OCI-LY7 (cell line): Measurements from ENCODE around the gene NPEPPS. TPM values are rescaled to one million over a fixed set of nuclear protein-coding genes. Genes with fewer than 3 reads are reported as not detected.
A peak's percentile ranks its signal among the peaks of the same experiment; 100 is the strongest.

ENCODE experiments used
- BruUV-seq: library from RNA; stranded (reverse); fragments of 400-500 nt; replicated peaks from 2 replicates; lab custom pipeline; 2021; lab: Mats Ljungman, UMichigan
- CTCF ChIA-PET: fragments of 300-600 bp; sonication (Branson Sonifier 250); formaldehyde crosslinking; loops from one replicate; lab custom pipeline; 2022; ENCODE audit warnings: antibody characterized with exemption; ENCODE audit not compliant: unreplicated experiment; lab: Charles Lee
- POLR2A ChIA-PET: fragments of 300-600 bp; sonication (Branson Sonifier 250); formaldehyde crosslinking; loops from one replicate; lab custom pipeline; 2022; ENCODE audit warnings: antibody characterized with exemption; lab: Charles Lee
- DNase-seq: peaks from one replicate; pipeline ENCODE4 v3.0.0-alpha.2; 2015; ENCODE audit warnings: low spot score
- H2AFZ ChIP-seq: fragments of 200-600 bp; sonication (generic), shearing (Covaris generic); 2 replicates; pipeline ENCODE4 v1.6.1; 2014; ENCODE audit warnings: mild to moderate bottlenecking, antibody characterized with exemption, low read length, moderate library complexity
- H3K27ac ChIP-seq: fragments of 200-600 bp; sonication (generic); 2 replicates; pipeline ENCODE4 v1.5.1; 2014; ENCODE audit warnings: mixed run types, low read depth, mild to moderate bottlenecking, moderate library complexity, low read length, inconsistent platforms; ENCODE audit not compliant: poor library complexity, severe bottlenecking
- H3K36me3 ChIP-seq: fragments of 200-600 bp; sonication (generic); 2 replicates; pipeline ENCODE4 v1.6.1; 2014; ENCODE audit warnings: mild to moderate bottlenecking, antibody characterized with exemption, low read length, moderate library complexity, mixed read lengths; ENCODE audit not compliant: insufficient read depth
- H3K4me1 ChIP-seq: fragments of 200-600 bp; sonication (generic); 2 replicates; pipeline ENCODE4 v1.5.1; 2014; ENCODE audit warnings: mild to moderate bottlenecking, low read length; ENCODE audit not compliant: insufficient read depth, poor library complexity, severe bottlenecking
- H3K4me2 ChIP-seq: fragments of 200-600 bp; sonication (generic); 2 replicates; pipeline ENCODE4 v1.6.1; 2014; ENCODE audit warnings: mild to moderate bottlenecking, low read length
- H3K4me3 ChIP-seq: fragments of 200-600 bp; sonication (generic); 2 replicates; pipeline ENCODE4 v1.5.1; 2014; ENCODE audit warnings: mild to moderate bottlenecking, low read depth, low read length; ENCODE audit not compliant: poor library complexity, severe bottlenecking
- H3K79me2 ChIP-seq: fragments of 200-600 bp; sonication (generic); 2 replicates; pipeline ENCODE4 v1.6.1; 2016; ENCODE audit warnings: low read depth, mild to moderate bottlenecking, low read length, moderate library complexity, mixed read lengths; ENCODE audit not compliant: insufficient read depth
- H3K9me2 ChIP-seq: fragments of 200-600 bp; sonication (generic); 2 replicates; pipeline ENCODE4 v1.6.1; 2016; ENCODE audit warnings: mild to moderate bottlenecking, low read length, mixed read lengths; ENCODE audit not compliant: insufficient read depth
- H3K9me3 ChIP-seq: fragments of 200-600 bp; sonication (generic); 2 replicates; pipeline ENCODE4 v1.6.1; 2014; ENCODE audit warnings: mild to moderate bottlenecking, mixed run types, low read length, mixed read lengths
- H4K20me1 ChIP-seq: fragments of 200-600 bp; sonication (generic); 2 replicates; pipeline ENCODE4 v1.6.1; 2014; ENCODE audit warnings: mild to moderate bottlenecking, antibody characterized with exemption, low read length, moderate library complexity, mixed read lengths; ENCODE audit not compliant: insufficient read depth
- EZH2phosphoT487 ChIP-seq: fragments of 200-600 bp; sonication (generic); IDR thresholded peaks from 2 replicates; pipeline ENCODE4 v1.6.1; 2018; ENCODE audit warnings: low read depth, borderline replicate concordance, mild to moderate bottlenecking, mixed run types, antibody characterized with exemption, low read length, moderate library complexity, mixed read lengths
- intact Hi-C: fragments of 100-400 bp; cut with micrococcal nuclease; formaldehyde crosslinking; loops from one replicate; pipeline ENCODE4 v1.10.0; 2022; ENCODE audit not compliant: unreplicated experiment
- total RNA-seq, 2 experiments: library from RNA; depleted of rRNA in 1 of 2; stranded (reverse); fragments of >200 nt in 1 of 2; shearing (Covaris generic) in 1 of 2; gene quantifications; 2 replicates each; pipeline ENCODE4 v1.2.3, GENCODE V29; 2014 to 2022
- TF ChIP-seq, protein P1 (sequence below): fragments of 200-600 bp; sonication (generic); conservative IDR thresholded peaks from 2 replicates; pipeline ENCODE4 v1.5.1; 2014; ENCODE audit warnings: mild to moderate bottlenecking, antibody characterized with exemption, low read length, moderate library complexity, mixed read lengths

NPEPPS gene
- total RNA-seq, 2 experiments from 2014 or later: 46.8 to 111 TPM

DNA sequence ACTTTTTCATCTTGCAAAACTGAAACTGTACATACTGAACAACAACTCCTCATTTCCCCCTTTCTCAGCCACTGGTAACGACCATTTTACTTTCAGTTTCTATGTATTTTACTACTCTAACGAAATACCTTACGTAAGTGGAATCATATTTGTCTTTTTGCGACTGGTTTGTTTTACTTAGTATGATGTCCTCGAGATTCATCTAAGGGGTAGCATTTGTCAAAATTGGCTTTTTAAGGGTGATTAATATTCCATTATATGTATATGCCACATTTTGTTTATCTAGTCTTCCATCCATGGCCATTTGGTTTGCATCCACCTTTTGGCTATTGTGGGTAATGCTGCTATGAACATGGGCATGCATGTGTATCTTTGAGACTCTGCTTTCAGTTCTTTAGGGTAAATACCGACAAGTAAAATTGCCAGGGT, 129.2 kb downstream of the NPEPPS start:
- H3K4me2 ChIP-seq: peak overlapping the region; percentile 63

DNA sequence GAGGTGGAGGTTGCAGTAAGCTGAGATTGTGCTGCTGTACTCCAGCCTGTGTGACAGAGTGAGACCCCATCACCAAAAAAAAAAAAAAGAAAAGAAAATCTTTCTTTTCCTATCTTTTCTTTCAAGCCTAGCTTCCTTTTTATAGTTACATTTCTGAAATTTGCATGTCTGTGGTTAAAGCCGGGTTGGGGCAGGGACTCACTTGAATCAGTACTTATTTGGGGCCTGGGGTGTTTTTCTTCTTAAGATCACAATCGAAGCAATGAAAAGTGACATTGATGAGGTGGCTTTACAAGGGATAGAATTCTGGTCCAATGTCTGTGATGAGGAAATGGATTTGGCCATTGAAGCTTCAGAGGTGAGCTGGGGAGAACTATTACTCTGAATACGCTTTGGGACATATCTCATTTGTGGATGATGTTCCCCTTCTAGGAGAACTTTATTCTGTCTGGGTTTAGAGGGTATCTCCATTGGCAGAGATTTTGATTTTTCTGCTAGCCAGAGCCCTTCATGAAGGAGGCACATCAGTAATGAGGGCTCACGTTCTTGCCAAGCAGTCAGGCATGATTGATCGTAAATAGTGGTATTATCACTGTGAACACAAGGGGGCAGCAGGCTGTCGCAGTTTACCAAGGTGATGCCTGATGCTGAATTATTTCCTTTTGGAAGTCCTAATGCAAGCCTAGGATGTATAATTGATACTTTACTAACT, 133.2 kb downstream of the NPEPPS start:
- H3K79me2 ChIP-seq: peaks cover 53% of the 10 kb centered on the region; the same call in 1 of the 2 replicates
- H4K20me1 ChIP-seq: peaks cover 48% of the 10 kb centered on the region
- DNase-seq: peak; percentile 77
- POLR2A ChIA-PET: interaction anchor here (0.8 to 1.8 kb wide), 5 partner anchors 10 to 24 kb away, joined by 3 to 8 read pairs (median 7); no protein-coding TSS in a partner anchor
- H3K27ac ChIP-seq: peak overlapping the region; percentile 75
- H3K36me3 ChIP-seq: peaks cover 94% of the 10 kb centered on the region
- H3K4me2 ChIP-seq: peak overlapping the region; percentile 65
- H3K4me3 ChIP-seq: peak overlapping the region; percentile 29
- intact Hi-C loops: loop anchor here (1.0 kb wide), 1 partner anchor 78 kb away; no protein-coding TSS in a partner anchor
- H2AFZ ChIP-seq: no peak overlapping the region
- no peak for TF ChIP-seq EZH2phosphoT487
- TF ChIP-seq, protein P1, sequence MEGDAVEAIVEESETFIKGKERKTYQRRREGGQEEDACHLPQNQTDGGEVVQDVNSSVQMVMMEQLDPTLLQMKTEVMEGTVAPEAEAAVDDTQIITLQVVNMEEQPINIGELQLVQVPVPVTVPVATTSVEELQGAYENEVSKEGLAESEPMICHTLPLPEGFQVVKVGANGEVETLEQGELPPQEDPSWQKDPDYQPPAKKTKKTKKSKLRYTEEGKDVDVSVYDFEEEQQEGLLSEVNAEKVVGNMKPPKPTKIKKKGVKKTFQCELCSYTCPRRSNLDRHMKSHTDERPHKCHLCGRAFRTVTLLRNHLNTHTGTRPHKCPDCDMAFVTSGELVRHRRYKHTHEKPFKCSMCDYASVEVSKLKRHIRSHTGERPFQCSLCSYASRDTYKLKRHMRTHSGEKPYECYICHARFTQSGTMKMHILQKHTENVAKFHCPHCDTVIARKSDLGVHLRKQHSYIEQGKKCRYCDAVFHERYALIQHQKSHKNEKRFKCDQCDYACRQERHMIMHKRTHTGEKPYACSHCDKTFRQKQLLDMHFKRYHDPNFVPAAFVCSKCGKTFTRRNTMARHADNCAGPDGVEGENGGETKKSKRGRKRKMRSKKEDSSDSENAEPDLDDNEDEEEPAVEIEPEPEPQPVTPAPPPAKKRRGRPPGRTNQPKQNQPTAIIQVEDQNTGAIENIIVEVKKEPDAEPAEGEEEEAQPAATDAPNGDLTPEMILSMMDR: peak; percentile 97
- CTCF ChIA-PET: interaction anchor here (0.8 to 0.9 kb wide), 2 partner anchors 13 to 29 kb away, joined by 3 read pairs; no protein-coding TSS in a partner anchor
- H3K9me2 ChIP-seq: no peaks in the 10 kb centered on the region
- no TSS peak for BruUV-seq
- H3K9me3 ChIP-seq: no peaks in the 10 kb centered on the region
- H3K4me1 ChIP-seq: peaks cover 42% of the 10 kb centered on the region

More for the DNA sequence above, 129.2 kb downstream of the NPEPPS start:
- peaks cover 49% of the 10 kb centered on the region for H4K20me1 ChIP-seq
- peaks cover 98% of the 10 kb centered on the region for H3K36me3 ChIP-seq
- intact Hi-C loops: no loop called here
- H3K4me3 ChIP-seq: peak overlapping the region; percentile 40
- POLR2A ChIA-PET: interaction anchor here (2.3 kb wide), 1 partner anchor 10 kb away, joined by 10 read pairs; the partner anchor contains the start of gene KPNB1
- peak overlapping the region; percentile 70 for H3K27ac ChIP-seq
- H3K9me2 ChIP-seq: no peaks in the 10 kb centered on the region
- peak; percentile 65 for DNase-seq
- CTCF ChIA-PET: no interaction called here
- BruUV-seq: no TSS peak
- peaks cover 67% of the 10 kb centered on the region for H3K79me2 ChIP-seq
- no peaks in the 10 kb centered on the region for H3K9me3 ChIP-seq
- peaks cover 62% of the 10 kb centered on the region for H3K4me1 ChIP-seq
- H2AFZ ChIP-seq: no peak overlapping the region
- no peak for TF ChIP-seq EZH2phosphoT487
- TF ChIP-seq, protein P1: 0 out of 2 replicates have a peak, but pooled peaks have one; percentile 27

DNA sequence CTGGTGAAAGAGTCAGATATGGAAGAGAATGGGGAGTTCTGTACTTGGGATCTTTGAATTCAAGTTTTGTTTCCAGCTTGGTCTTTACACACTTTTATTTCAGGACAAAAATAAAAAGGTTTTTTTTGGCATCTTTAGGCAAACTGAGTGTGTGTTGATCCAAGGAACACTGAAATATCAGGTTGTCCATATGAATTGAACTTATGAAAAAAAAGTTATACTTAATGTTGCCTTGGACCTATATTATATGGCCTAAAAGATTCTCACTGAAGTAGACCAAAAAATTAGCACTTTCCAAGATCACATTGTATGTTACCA, 133.7 kb downstream of the NPEPPS start:
- Histone ChIP-seq H3K4me3 (no peak overlapping the region), H3K27ac (peak overlapping the region; percentile 75), H3K4me2 (no peak overlapping the region), H3K9me2 (no peaks in the 10 kb centered on the region), H3K4me1 (peaks cover 37% of the 10 kb centered on the region), H2AFZ (no peak overlapping the region), H3K36me3 (peaks cover 96% of the 10 kb centered on the region), H3K9me3 (no peaks in the 10 kb centered on the region), H3K79me2 (peaks cover 52% of the 10 kb centered on the region; the same call in 1 of the 2 replicates), H4K20me1 (peaks cover 48% of the 10 kb centered on the region)
- CTCF ChIA-PET: no interaction called here
- POLR2A ChIA-PET: no interaction called here
- intact Hi-C loops: loop anchor here (1.0 kb wide), 1 partner anchor 78 kb away; no protein-coding TSS in a partner anchor
- BruUV-seq: no TSS peak
- no peak for DNase-seq
- TF ChIP-seq, protein P1: no peak; the same call in none of the 2 replicates
- no peak for TF ChIP-seq EZH2phosphoT487
